GM12878 (cell line): Measurements from ENCODE around the gene ZNF800. TPM values are rescaled to one million over a fixed set of nuclear protein-coding genes. Genes with fewer than 3 reads are reported as not detected.
A peak's percentile ranks its signal among the peaks of the same experiment; 100 is the strongest.

ENCODE experiments used
- ASH2L ChIP-seq: fragments of 300-600, 200-600 bp; sonication (generic); IDR thresholded peaks from 2 replicates; pipeline ENCODE4 v1.6.1; 2017; ENCODE audit warnings: low read depth, mild to moderate bottlenecking, borderline replicate concordance
- ATF3 ChIP-seq: IDR thresholded peaks from 2 replicates; pipeline ENCODE4 v1.6.1; 2011; ENCODE audit warnings: low read depth, mild to moderate bottlenecking, low read length, moderate library complexity, borderline replicate concordance; ENCODE audit errors: extremely low read depth
- ATF7 ChIP-seq: fragments of 450-650 bp; IDR thresholded peaks from 2 replicates; pipeline ENCODE4 v1.6.1; 2016; ENCODE audit warnings: low read depth, mild to moderate bottlenecking
- CHD1 ChIP-seq: IDR thresholded peaks from 2 replicates; pipeline ENCODE4 v1.6.1; 2012; ENCODE audit warnings: low read depth, low read length, improper control_type of control experiment
- CREM ChIP-seq: IDR thresholded peaks from 2 replicates; pipeline ENCODE4 v1.6.1; 2014; ENCODE audit warnings: antibody characterized with exemption, low read depth
- EGR1 ChIP-seq, 2 experiments: IDR thresholded peaks; 1 replicate in 1 of 2; 2 replicates in 1 of 2; pipeline ENCODE4 v1.6.1; 2011 to 2012; ENCODE audit warnings: low read depth in 2 of 2, low read length in 2 of 2, borderline replicate concordance in 1 of 2, mild to moderate bottlenecking in 1 of 2, moderate library complexity in 1 of 2
- EP300 ChIP-seq, 2 experiments: fragments of 150-350 bp in 1 of 2; IDR thresholded peaks; 2 replicates each; pipeline ENCODE4 v1.6.1; 2011 to 2012; ENCODE audit warnings: low read depth in 2 of 2, low read length in 2 of 2, borderline replicate concordance in 1 of 2, improper control_type of control experiment in 1 of 2, inconsistent platforms in 1 of 2; ENCODE audit not compliant: control insufficient read depth in 1 of 2
- GABPA ChIP-seq: IDR thresholded peaks from 2 replicates; pipeline ENCODE4 v1.6.1; 2014; ENCODE audit warnings: antibody characterized with exemption, low read depth, mild to moderate bottlenecking, inconsistent platforms
- GATAD2B ChIP-seq: fragments of 450-650 bp; conservative IDR thresholded peaks from 2 replicates; pipeline ENCODE4 v1.6.1; 2017; ENCODE audit warnings: low read depth, mild to moderate bottlenecking, moderate library complexity
- HCFC1 ChIP-seq: fragments of 150-350 bp; IDR thresholded peaks from 2 replicates; pipeline ENCODE4 v1.6.1; 2014; ENCODE audit warnings: low read length
- HSF1 ChIP-seq: fragments of 150-350 bp; IDR thresholded peaks from 2 replicates; pipeline ENCODE4 v1.6.1; 2014; ENCODE audit warnings: mild to moderate bottlenecking, low read depth, low read length
- MLLT1 ChIP-seq: fragments of 450-650 bp; IDR thresholded peaks from 2 replicates; pipeline ENCODE4 v1.6.1; 2016; ENCODE audit warnings: mild to moderate bottlenecking
- NFIC ChIP-seq: IDR thresholded peaks from 2 replicates; pipeline ENCODE4 v1.6.1; 2012; ENCODE audit warnings: low read depth, mild to moderate bottlenecking, inconsistent platforms, low read length, moderate library complexity
- NR2F1 ChIP-seq: fragments of 450-650 bp; conservative IDR thresholded peaks from 2 replicates; pipeline ENCODE4 v1.6.1; 2017; ENCODE audit warnings: mild to moderate bottlenecking
- NRF1 ChIP-seq: conservative IDR thresholded peaks from 2 replicates; pipeline ENCODE4 v1.6.1; 2011; ENCODE audit warnings: mild to moderate bottlenecking, low read depth, low read length, improper control_type of control experiment
- POLR2A ChIP-seq: IDR thresholded peaks from 2 replicates; pipeline ENCODE4 v1.6.1; 2011; ENCODE audit warnings: low read depth, mild to moderate bottlenecking, low read length
- POLR2AphosphoS5 ChIP-seq: IDR thresholded peaks from 2 replicates; pipeline ENCODE4 v1.6.1; 2011; ENCODE audit warnings: mild to moderate bottlenecking, low read length, inconsistent platforms
- RAD51 ChIP-seq: fragments of 450-650 bp; IDR thresholded peaks from 2 replicates; pipeline ENCODE4 v1.6.1; 2016; ENCODE audit warnings: moderate library complexity, mild to moderate bottlenecking, inconsistent platforms
- TARDBP ChIP-seq: IDR thresholded peaks from 2 replicates; pipeline ENCODE4 v1.6.1; 2016; ENCODE audit warnings: borderline replicate concordance
- USF1 ChIP-seq: IDR thresholded peaks from 2 replicates; pipeline ENCODE4 v1.6.1; 2011; ENCODE audit warnings: borderline replicate concordance, low read depth, mild to moderate bottlenecking, moderate library complexity, mixed read lengths, low read length; ENCODE audit not compliant: insufficient read depth; ENCODE audit errors: extremely low read length
- YY1 ChIP-seq: IDR thresholded peaks from 2 replicates; pipeline ENCODE4 v1.6.1; 2011; ENCODE audit warnings: low read depth, mild to moderate bottlenecking, low read length
- ZNF687 ChIP-seq: fragments of 450-650 bp; IDR thresholded peaks from 2 replicates; pipeline ENCODE4 v1.6.1; 2017; ENCODE audit warnings: mild to moderate bottlenecking, moderate library complexity
- polyA plus RNA-seq, 11 experiments: library from polyadenylated mRNA; depleted of rRNA in 4 of 11; unstranded in 6 of 11; stranded (reverse) in 5 of 11; fragments of >200 nt; fragmentation: Nextera tagmentation in 4 of 11; fragmentation: Illumina TruSeq in 1 of 11; extraction: Ambion mirVana in 4 of 11; extraction: Trizol in 1 of 11; gene quantifications; 1 replicate in 1 of 11; 2 replicates in 10 of 11; pipeline versions ENCODE4 v1.2.1 to v1.2.3, GENCODE V29; 2011 to 2016; ENCODE audit warnings: inconsistent platforms in 2 of 11, missing spikeins in 2 of 11, low read depth in 1 of 11
- total RNA-seq, 4 experiments: library from RNA; depleted of rRNA in 3 of 4; stranded (reverse); fragments of >200 nt in 3 of 4; fragmentation: Illumina TruSeq in 1 of 4; extraction: Trizol in 1 of 4; gene quantifications; 2 replicates each; pipeline versions ENCODE4 v1.2.1 to v1.2.3, GENCODE V29; 2013 to 2021

The ZNF800 gene
- total and polyA plus RNA-seq, 10 of the 15 experiments (the other 5 are each of a cell fraction or from before 2014, with no cell fraction given): 6.8 to 33.9 (median 23.8) TPM

- no peak for TF ChIP-seq NFIC
- peak; percentile 48 for TF ChIP-seq USF1
- peak; percentile 96 for TF ChIP-seq POLR2AphosphoS5
- no peak for TF ChIP-seq HSF1
- peak; percentile 57 for TF ChIP-seq HCFC1
- TF ChIP-seq ZNF687: peak; percentile 92
- TF ChIP-seq GATAD2B: peak; percentile 64
- no peak for TF ChIP-seq CHD1
- peak in 1 of 2 experiments; percentile 94; a peak in 2 of 3 replicates for TF ChIP-seq EGR1 (IDR thresholded peaks at IDR 0.05; ENCODE audit: borderline replicate concordance in 1 of 2, low read depth in 2 of 2, low read length in 2 of 2)
- TF ChIP-seq POLR2A: peak; percentile 90
- no peak for TF ChIP-seq EP300 (IDR thresholded peaks at IDR 0.05; ENCODE audit: borderline replicate concordance in 1 of 2, control insufficient read depth in 1 of 2, low read depth in 2 of 2, low read length in 2 of 2)
- TF ChIP-seq RAD51: peak; percentile 75
- peak; percentile 36 for TF ChIP-seq YY1
- peak; percentile 63 for TF ChIP-seq MLLT1
- peak; percentile 33; the same call in 1 of the 2 replicates for TF ChIP-seq ASH2L
- TF ChIP-seq GABPA: peak; percentile 89
- no peak; the same call in 1 of the 2 replicates for TF ChIP-seq TARDBP
- peak; percentile 70 for TF ChIP-seq NR2F1
- TF ChIP-seq NRF1: peak; percentile 77
- peak; percentile 84 for TF ChIP-seq CREM
- no peak for TF ChIP-seq ATF7
- peak; percentile 30; the same call in 1 of the 2 replicates for TF ChIP-seq ATF3
Measured at GRCh38 chr7:127392566-127393367, at the start of gene ZNF800 (continued).
